Common myeloid progenitor, CD34-positive (primary cell): Measurements from ENCODE around the gene ZFP3.
"Not testable (repeated sequence)": the region's sequence is repeated elsewhere in the genome, so short reads cannot be mapped to it uniquely, and the experiment has no call there.

Source experiments
- CTCF ChIA-PET: fragments of 350-600 bp; sonication (Branson Sonifier 250); formaldehyde crosslinking; loops from one replicate; lab custom pipeline; 2021; ENCODE audit warnings: antibody characterized with exemption; lab: Charles Lee
- POLR2A ChIA-PET: fragments of 350-600 bp; sonication (Branson Sonifier 250); formaldehyde crosslinking; loops from one replicate; lab custom pipeline; 2021; ENCODE audit warnings: antibody characterized with exemption; lab: Charles Lee
- DNase-seq, 3 donors: peaks; one replicate each; pipeline versions ENCODE4 v3.0.0 to v3.0.0-alpha.2; 2013
- H3K27ac ChIP-seq, 2 experiments: 1 replicate in 1 of 2; 2 replicates in 1 of 2; pipeline ENCODE4 v1.7.0; 2013; ENCODE audit warnings: inconsistent platforms in 2 of 2, low read length in 2 of 2, mild to moderate bottlenecking in 2 of 2, low read depth in 1 of 2, moderate library complexity in 1 of 2; ENCODE audit not compliant: severe bottlenecking in 2 of 2, insufficient read depth in 1 of 2, poor library complexity in 1 of 2
- H3K27me3 ChIP-seq, 5 experiments: replicated peaks in 2 of 5; 1 replicate in 3 of 5; 2 replicates in 2 of 5; pipeline versions ENCODE4 v1.6.1 to v1.7.0; 2013; ENCODE audit warnings: low read length in 4 of 5, mild to moderate bottlenecking in 2 of 5, moderate library complexity in 2 of 5, inconsistent platforms in 1 of 5; ENCODE audit not compliant: insufficient read depth in 5 of 5, control insufficient read depth in 4 of 5
- H3K36me3 ChIP-seq, 4 experiments: 1 replicate in 2 of 4; 2 replicates in 2 of 4; pipeline versions ENCODE4 v1.6.1 to v1.7.0; 2013; ENCODE audit warnings: low read length in 3 of 4, control low read depth in 1 of 4, mild to moderate bottlenecking in 1 of 4; ENCODE audit not compliant: control insufficient read depth in 4 of 4, insufficient read depth in 4 of 4
- H3K4me1 ChIP-seq, 4 experiments: 1 replicate in 3 of 4; 2 replicates in 1 of 4; pipeline versions ENCODE4 v1.6.1 to v1.7.1; 2013; ENCODE audit warnings: low read length in 3 of 4, mild to moderate bottlenecking in 3 of 4, control low read depth in 1 of 4, inconsistent platforms in 1 of 4, moderate library complexity in 1 of 4; ENCODE audit not compliant: control insufficient read depth in 4 of 4, insufficient read depth in 4 of 4; ENCODE audit errors: control extremely low read depth in 1 of 4
- H3K4me3 ChIP-seq, 7 experiments: 1 replicate in 4 of 7; 2 replicates in 3 of 7; pipeline versions ENCODE4 v1.5.1 to v1.7.0; 2013; ENCODE audit warnings: mild to moderate bottlenecking in 7 of 7, low read length in 6 of 7, moderate library complexity in 6 of 7, inconsistent platforms in 2 of 7, low read depth in 2 of 7, control low read depth in 1 of 7; ENCODE audit not compliant: insufficient read depth in 4 of 7, control insufficient read depth in 1 of 7; ENCODE audit errors: extremely low read depth in 1 of 7
- H3K9me3 ChIP-seq, 5 experiments: 1 replicate in 4 of 5; 2 replicates in 1 of 5; pipeline versions ENCODE4 v1.6.1 to v1.7.1; 2013; ENCODE audit warnings: low read length in 4 of 5, mild to moderate bottlenecking in 2 of 5, inconsistent platforms in 1 of 5, low read depth in 1 of 5, moderate library complexity in 1 of 5; ENCODE audit not compliant: control insufficient read depth in 4 of 5, insufficient read depth in 2 of 5; ENCODE audit errors: control extremely low read depth in 1 of 5
- WGBS: methylation state at CpG from one replicate; pipeline ENCODE4 v1.1.5; 2013; ENCODE audit not compliant: insufficient coverage; 5-methylcytosine and 5-hydroxymethylcytosine counted together

The ZFP3 gene

DNA sequence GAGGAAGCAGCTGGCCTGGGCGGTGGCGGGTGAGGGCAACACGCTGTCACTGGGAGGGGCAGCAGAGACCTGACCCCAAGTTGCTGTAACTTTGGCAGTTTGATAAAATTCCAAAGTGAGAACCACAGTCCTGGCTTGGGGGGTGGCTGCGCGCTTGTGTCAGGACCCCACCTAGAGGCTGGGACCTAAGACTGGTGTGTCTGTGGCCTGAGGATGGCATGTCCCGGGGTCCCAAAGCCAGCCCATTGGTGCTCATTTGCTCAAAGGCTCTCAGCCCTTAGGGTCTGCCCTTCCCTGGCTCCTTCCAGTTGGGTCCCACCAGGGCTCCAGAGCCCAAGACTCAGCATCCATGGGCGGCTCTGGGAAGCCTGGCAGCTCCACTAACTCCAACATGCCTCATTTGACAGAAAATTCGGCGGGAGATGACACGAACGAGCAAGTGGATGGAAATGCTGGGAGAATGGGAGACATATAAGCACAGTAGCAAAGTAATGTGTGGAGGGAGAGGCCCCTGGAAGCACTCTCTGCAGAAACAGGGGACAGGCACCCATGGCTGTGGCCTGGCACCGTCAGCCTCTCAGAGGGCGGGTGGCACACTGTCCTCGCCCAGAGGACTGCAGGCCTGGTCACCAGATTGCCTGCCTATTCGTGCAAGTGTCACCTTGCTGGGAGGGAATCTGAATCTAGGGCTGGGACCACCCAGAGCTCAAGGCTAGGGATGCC lies 54.4 kb downstream of the ZFP3 start:
- H3K27me3 ChIP-seq, CTCF ChIA-PET, DNase-seq, H3K36me3 ChIP-seq, POLR2A ChIA-PET, H3K27ac ChIP-seq, H3K4me1 ChIP-seq, H3K9me3 ChIP-seq, H3K4me3 ChIP-seq: not testable (repeated sequence)
- 91% methylated on average over 12 of the region's 15 CpGs for WGBS

DNA sequence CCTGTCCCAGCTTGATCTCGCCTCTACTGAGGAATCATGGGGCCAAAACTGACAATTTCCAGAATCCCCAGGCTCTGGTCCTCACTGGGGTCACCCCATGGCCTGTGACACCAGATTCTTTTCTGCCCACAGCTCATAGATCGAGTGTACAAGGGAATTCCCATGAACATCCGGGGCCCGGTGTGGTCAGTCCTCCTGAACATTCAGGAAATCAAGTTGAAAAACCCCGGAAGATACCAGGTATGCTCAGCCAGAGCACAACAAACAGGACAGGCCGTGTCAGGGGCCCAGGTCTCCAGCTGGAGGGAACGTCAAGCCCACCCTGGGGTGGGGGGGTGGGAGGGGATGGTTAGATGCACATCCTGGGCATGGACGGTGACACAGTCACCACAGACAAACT lies 55.0 kb downstream of the ZFP3 start:
- WGBS = 100% methylated on average over 5 of the region's 8 CpGs
- Histone ChIP-seq H3K36me3 (no peaks in the 10 kb centered on the region), H3K27ac (no peak overlapping the region), H3K4me1 (no peaks in the 10 kb centered on the region), H3K9me3 (no peaks in the 10 kb centered on the region), H3K27me3 (peaks cover 0 to 1% (median 0%) of the 10 kb centered on the region in 5 experiments), H3K4me3 (no peak overlapping the region)
- DNase-seq = no peak
- CTCF ChIA-PET = no interaction called here
- POLR2A ChIA-PET = no interaction called here

DNA sequence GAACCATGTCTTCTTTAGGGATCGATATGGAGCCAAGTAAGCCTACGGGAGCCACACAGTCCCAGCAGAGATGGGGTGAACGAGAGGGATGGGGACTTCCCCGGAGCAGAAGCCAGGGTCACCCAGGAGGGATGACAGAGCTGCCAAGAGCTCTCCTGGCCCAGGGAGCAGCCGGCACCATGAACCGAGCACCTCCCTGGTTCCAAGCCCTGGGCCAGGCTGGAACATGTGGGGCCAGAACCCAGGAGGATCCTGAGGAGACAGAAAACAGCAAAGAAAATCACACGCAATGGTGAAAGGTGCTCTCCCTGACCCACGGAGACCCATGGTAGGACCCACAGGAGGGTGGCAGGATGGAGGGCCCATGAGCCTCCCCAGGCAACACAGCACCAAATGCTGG lies 55.7 kb downstream of the ZFP3 start:
- DNase-seq, H3K36me3 ChIP-seq, H3K9me3 ChIP-seq, H3K27me3 ChIP-seq, H3K4me1 ChIP-seq, H3K4me3 ChIP-seq, H3K27ac ChIP-seq, CTCF ChIA-PET, POLR2A ChIA-PET: not testable (repeated sequence)
- 97% methylated on average over 6 of the region's 8 CpGs for WGBS

DNA sequence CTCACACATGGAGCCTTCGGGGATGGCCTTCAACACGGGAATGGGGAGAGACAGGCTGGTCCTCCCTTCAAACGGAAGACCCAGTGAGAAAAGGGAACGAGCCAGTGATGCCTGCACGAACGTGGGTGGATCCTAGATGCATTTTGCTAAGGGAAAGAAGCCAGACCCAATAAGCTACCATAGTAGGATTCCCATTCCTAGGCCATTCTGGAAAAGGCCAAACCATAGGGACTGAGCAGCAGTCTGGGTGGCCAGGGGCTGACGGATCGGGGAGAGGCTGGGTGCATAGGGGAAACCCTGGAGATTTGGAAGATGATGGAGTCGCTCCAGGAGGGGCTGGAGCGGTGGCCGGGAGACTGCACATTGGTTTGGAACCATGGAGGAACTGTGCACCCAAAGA lies 56.3 kb downstream of the ZFP3 start:
- DNase-seq, H3K36me3 ChIP-seq, H3K4me1 ChIP-seq, H3K4me3 ChIP-seq, H3K27me3 ChIP-seq, H3K9me3 ChIP-seq, POLR2A ChIA-PET, H3K27ac ChIP-seq, CTCF ChIA-PET: not testable (repeated sequence)
- WGBS = 95% methylated on average over 11 of the region's 11 CpGs

DNA sequence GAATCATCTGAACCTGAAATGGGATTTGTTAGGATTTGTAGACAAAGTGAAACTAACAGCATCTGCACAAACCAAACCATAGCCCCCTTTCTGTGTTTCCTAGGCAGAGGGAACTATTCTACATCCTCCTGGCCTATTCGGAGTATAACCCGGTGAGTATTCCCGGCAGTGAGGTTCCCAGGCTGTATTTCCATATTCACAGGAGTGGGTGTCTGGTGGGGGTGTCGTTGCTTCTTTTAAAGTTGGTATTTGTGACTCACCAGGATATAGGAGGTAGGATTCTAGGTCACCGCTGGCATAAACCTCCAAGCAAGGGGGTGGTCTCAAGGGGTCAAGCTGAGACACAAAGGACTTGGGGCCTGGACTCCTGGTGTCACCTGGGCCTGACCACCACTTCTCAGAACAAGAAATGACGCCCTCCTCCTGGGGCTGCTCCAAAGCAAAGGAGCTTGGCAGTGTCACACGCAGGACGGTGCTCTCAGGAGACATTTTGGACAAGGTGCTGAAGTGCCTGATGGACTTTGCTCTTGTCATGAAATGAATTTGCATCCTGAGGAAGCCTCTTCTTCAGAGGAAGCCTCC lies 57.0 kb downstream of the ZFP3 start:
- DNase-seq, H3K27ac ChIP-seq, POLR2A ChIA-PET, H3K4me3 ChIP-seq, CTCF ChIA-PET, H3K9me3 ChIP-seq, H3K27me3 ChIP-seq, H3K36me3 ChIP-seq, H3K4me1 ChIP-seq: not testable (repeated sequence)
- WGBS = 96% methylated on average over 6 of the region's 8 CpGs

DNA sequence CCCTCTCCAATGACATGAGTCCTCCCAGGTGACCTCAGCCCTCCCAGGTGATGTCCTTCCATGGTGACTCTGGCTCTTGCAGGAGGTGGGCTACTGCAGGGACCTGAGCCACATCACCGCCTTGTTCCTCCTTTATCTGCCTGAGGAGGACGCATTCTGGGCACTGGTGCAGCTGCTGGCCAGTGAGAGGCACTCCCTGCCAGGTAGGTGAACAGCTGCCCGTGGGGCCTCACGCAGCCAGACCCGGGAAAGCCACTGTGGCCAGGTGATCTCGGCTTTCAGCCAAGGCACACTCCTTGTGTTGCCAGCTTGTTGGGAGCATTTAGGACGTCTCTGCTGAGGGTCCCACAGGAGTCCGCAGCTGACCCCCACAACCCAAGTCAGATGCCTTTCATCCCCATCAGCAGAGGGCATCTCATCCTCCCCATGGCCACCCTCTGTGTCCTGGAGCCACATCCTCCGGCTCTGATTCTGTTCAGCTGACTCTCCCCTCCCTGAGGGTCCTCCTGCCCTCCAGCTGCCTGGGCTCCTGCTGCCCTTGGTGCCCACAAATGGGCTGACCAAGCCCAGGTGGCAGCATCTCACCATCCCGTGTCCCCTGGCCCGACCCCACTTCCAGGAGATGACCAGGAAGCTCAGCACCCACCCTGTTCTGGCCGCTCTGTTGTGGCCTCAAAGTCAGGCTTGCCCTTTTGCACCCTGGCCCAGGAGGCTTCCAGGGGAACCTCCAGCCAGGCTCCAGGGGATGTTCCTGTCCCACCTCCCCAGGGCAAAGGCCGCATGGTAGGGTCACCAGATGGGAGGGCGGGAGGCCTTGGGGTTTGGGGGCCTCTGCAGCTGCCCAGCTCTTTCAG lies 57.7 kb downstream of the ZFP3 start:
- no peak overlapping the region for H3K27ac ChIP-seq
- no peak overlapping the region for H3K4me3 ChIP-seq
- no peak for DNase-seq
- no peaks in the 10 kb centered on the region for H3K9me3 ChIP-seq
- 84% methylated on average over 13 of the region's 14 CpGs for WGBS
- ChIA-PET POLR2A (no interaction called here), CTCF (no interaction called here)
- H3K36me3 ChIP-seq = no peaks in the 10 kb centered on the region
- no peaks in the 10 kb centered on the region for H3K4me1 ChIP-seq
- H3K27me3 ChIP-seq = peaks cover 0 to 1% (median 0%) of the 10 kb centered on the region in 5 experiments
